ENCODE measurements around the gene TMEM200B.
"Not testable (repeated sequence)": the region's sequence is repeated elsewhere in the genome, so short reads cannot be mapped to it uniquely, and the experiment has no call there.

The TMEM200B gene

DNA sequence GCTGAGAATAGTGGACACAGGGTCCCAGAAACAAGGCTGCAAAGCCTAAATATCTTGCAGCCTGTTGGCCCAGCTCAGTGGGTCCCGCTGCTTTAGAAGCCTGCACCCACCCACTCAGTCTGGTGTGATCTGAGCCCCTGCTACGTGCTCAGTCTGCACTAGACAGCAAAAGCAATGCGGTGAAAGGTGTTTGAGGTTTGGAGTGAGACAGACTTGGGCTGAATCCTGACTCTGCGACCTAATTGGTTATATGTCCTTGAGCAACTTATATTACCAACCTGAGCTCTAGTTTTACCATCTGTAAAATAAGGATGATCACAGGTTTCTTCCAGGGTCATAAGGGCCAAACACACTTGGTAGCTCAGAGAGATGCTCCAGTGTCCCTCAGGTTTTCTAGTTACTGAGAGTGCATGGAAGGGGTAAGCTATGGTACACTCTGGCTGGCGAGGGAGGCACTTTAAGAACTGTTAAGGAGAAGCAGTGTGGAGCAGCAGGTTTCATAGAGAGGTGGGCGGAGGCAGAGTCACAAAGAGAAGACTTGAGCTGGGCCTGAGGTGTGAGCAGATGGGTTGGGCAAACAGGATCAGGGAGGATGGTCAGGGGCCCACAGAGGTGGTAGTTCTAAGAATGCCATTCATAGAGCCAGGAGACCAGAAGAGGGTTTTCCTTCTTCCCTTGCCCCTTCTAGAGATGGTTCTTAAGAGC is 10.1 kb downstream of the TMEM200B start:
- Mint-ChIP-seq H3K4me1 (ENCODE audit: low read depth) (no peaks in the 10 kb centered on the region), H3K9me3 (no peaks in the 10 kb centered on the region), H3K27ac (no peak overlapping the region), H3K36me3 (ENCODE audit: low read depth) (peaks cover 83% of the 10 kb centered on the region), H3K4me3 (no peak overlapping the region), H3K27me3 (no peaks in the 10 kb centered on the region)
- intact Hi-C loops (cut with micrococcal nuclease) = no loop called here

DNA sequence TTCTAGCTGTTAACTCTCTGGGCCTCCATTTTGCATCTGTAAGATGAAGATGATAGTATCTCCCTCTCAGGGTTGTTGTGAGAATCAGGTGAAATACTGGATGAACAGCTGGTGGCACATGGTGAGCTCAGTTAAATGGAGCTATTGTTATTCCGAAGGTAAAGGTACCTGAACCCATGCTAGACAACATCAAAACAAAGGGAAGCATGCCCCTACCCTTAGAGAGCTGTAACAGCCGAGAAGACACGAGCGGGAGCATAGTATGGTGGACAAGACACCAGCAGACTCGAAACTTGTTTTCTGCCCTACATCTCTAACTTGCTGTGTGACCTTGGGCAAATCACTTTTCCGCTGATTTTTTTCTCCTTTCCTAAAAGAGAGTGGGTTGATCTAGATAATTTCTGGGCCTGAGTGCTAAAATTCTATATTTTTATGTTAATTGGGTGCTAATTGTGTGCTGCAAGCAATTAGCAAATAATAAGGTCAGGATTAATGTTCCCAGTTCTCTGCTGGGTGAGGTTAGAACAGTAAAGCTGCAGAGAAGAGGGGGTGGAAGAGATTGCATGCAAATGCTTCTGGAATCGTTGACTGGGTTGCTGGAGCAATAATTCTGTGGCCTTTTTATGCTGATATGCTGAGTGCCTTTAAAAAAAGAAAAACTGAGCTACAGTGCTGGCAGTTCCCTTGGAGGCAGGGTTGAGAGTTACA is 10.8 kb downstream of the TMEM200B start:
- intact Hi-C loops (cut with micrococcal nuclease) = no loop called here
- Mint-ChIP-seq H3K9me3 (no peaks in the 10 kb centered on the region), H3K27ac (no peak overlapping the region), H3K4me1 (ENCODE audit: low read depth) (no peaks in the 10 kb centered on the region), H3K36me3 (ENCODE audit: low read depth) (peaks cover 80% of the 10 kb centered on the region), H3K4me3 (no peak overlapping the region), H3K27me3 (no peaks in the 10 kb centered on the region)

DNA sequence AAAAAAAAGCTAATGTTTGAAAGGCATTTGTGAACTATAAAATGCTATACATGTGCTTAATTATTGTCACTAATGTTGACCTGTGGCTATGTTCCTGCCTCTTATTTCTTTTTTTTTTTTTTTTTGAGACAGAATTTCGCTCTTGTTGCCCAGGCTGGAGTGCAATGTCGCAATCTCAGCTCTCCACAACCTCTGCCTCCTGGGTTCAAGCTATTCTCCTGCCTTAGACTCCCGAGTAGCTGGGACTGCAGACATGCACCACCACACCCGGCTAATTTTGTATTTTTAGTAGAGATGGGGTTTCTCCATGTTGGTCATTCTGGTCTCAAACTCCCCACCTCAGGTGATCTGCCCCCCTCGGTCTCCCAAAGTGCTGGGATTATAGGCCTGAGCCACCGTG is 15.7 kb downstream of the TMEM200B start:
- H3K4me1 Mint-ChIP-seq (ENCODE audit: low read depth); intact Hi-C loops (cut with micrococcal nuclease); H3K9me3 Mint-ChIP-seq; H3K27ac Mint-ChIP-seq; H3K27me3 Mint-ChIP-seq; H3K4me3 Mint-ChIP-seq: not testable (repeated sequence)
- H3K36me3 Mint-ChIP-seq (ENCODE audit: low read depth) = peaks cover 44% of the 10 kb centered on the region

GRCh38 chr1:29105822-29106221 is 17.9 kb downstream of the TMEM200B start:
- intact Hi-C loops (cut with micrococcal nuclease) = no loop called here
- H3K27ac Mint-ChIP-seq = no peak overlapping the region
- no peaks in the 10 kb centered on the region for H3K27me3 Mint-ChIP-seq
- no peaks in the 10 kb centered on the region for H3K9me3 Mint-ChIP-seq
- H3K4me1 Mint-ChIP-seq (ENCODE audit: low read depth) = no peaks in the 10 kb centered on the region
- H3K36me3 Mint-ChIP-seq (ENCODE audit: low read depth) = peaks cover 38% of the 10 kb centered on the region
- no peak overlapping the region for H3K4me3 Mint-ChIP-seq

DNA sequence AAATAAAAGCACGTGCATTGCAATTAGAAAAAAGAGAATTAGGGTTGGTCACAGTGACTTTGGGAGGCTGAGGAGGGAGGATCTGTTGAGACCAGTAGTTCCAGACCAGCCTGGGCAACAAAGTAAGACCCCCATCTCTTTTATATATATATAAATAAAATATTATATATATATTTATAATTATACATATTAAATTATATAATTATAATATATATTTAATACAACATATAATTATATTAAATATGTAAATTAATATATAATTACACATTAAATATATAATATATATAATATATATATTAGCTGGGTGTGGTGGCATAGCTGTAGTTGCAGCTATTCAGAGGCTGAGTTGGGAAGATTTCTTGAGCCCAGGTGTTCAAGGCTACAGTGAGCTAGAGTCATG is 23.2 kb downstream of the TMEM200B start:
- Mint-ChIP-seq H3K27ac (no peak overlapping the region), H3K27me3 (no peaks in the 10 kb centered on the region), H3K36me3 (ENCODE audit: low read depth) (peaks cover 52% of the 10 kb centered on the region), H3K9me3 (no peaks in the 10 kb centered on the region), H3K4me1 (ENCODE audit: low read depth) (no peaks in the 10 kb centered on the region), H3K4me3 (no peak overlapping the region)
- intact Hi-C loops (cut with micrococcal nuclease) = no loop called here

DNA sequence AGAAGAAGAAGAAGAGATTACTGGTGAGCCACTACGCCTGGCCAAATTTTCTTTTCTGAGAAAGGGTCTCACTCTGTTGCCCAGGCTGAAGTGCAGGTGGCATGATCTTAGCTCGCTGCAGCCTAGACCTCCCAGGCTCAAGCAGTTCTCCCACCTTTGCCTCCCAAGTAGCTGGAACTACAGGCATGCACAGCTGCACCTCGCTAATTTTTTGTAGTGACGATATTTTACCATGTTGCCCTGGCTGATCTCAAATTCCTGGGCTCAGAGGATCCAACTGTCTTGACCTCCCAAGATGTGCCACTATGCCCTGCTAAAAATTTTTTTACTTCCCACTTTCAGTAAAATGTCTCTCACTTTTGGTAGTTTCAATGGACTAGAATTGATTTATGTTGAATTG is 24.4 kb downstream of the TMEM200B start:
- Mint-ChIP-seq H3K27me3 (no peaks in the 10 kb centered on the region), H3K4me3 (no peak overlapping the region), H3K9me3 (no peaks in the 10 kb centered on the region), H3K4me1 (ENCODE audit: low read depth) (no peaks in the 10 kb centered on the region), H3K27ac (no peak overlapping the region), H3K36me3 (ENCODE audit: low read depth) (peaks cover 58% of the 10 kb centered on the region)
- intact Hi-C loops (cut with micrococcal nuclease) = no loop called here

DNA sequence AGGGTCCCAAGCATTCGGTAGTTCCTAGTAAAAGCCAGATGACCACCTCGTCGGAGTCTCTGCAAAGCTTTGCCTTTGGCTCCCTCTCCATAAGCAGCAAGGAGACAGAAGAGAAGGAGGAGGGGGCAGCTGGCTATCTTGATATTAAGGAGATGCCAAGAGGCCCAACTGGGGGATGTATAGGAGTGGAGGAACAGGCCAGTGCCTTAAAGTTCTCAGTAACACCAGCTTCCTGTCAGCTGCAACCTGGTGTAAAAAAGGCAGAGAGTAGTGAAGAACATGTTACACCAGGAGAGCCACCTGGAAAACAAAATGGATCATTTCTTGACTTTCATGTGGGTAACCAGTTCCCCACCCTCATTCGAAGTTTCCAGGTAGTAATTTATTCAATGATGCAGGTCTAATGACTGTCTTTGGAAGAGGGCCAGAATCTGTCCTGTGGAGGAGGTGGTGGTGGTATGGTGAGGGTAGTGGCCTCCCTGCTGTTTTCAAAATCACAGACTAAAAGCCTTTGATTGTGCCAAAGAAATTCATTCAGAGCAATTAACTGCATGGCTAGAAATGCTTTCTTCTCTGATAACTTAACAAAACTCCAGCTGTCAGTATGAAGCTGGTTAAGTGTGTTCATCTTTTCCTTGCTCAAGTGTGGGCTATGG is 27.3 kb downstream of the TMEM200B start:
- Mint-ChIP-seq H3K27ac (no peak overlapping the region), H3K9me3 (no peaks in the 10 kb centered on the region), H3K27me3 (no peaks in the 10 kb centered on the region), H3K36me3 (ENCODE audit: low read depth) (peaks cover 60% of the 10 kb centered on the region), H3K4me1 (ENCODE audit: low read depth) (no peaks in the 10 kb centered on the region), H3K4me3 (no peak overlapping the region)
- intact Hi-C loops (cut with micrococcal nuclease) = no loop called here

DNA sequence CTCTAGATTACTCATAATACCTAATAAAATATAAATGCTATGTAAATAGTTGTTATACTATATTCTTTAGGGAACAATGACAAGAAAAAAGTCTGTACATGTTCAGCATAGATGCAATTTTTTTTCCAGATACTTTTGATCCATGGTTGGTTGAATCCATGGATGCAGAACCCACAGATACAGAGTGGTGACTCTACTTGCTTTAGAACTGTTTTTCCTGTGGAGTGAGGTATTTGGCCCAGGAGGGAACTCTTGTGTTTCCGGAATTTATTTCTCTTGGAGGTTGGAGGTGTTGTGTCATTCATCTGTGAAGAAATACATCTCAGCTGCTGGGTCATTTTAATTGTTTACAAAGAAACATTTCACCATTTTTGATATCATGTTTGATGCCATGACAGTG is 28.7 kb downstream of the TMEM200B start:
- no peaks in the 10 kb centered on the region for H3K9me3 Mint-ChIP-seq
- peaks cover 57% of the 10 kb centered on the region for H3K36me3 Mint-ChIP-seq (ENCODE audit: low read depth)
- no peaks in the 10 kb centered on the region for H3K4me1 Mint-ChIP-seq (ENCODE audit: low read depth)
- H3K27ac Mint-ChIP-seq = no peak overlapping the region
- no peaks in the 10 kb centered on the region for H3K27me3 Mint-ChIP-seq
- no peak overlapping the region for H3K4me3 Mint-ChIP-seq
- intact Hi-C loops (cut with micrococcal nuclease) = no loop called here

DNA sequence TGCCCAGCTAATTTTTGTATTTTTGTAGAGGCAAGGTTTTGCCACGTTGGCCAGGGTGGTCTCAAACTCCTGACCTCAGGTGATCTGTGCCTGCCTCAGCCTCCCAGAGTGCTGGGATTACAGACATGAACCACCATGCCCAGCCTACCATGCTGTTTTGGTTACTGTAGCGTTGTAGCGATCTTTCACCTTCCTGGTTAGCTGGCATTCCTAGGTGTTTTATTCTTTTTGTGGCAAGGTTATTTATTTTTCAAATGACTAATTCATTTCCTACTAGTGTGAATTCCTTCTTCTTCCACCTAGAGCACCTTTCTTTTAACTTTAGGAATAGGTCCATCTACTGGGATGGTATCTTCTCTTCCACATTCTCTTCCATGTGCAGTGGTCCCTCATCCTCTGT is 29.3 kb downstream of the TMEM200B start:
- Mint-ChIP-seq H3K27ac (no peak overlapping the region), H3K36me3 (ENCODE audit: low read depth) (peaks cover 57% of the 10 kb centered on the region), H3K27me3 (no peaks in the 10 kb centered on the region), H3K9me3 (no peaks in the 10 kb centered on the region), H3K4me1 (ENCODE audit: low read depth) (no peaks in the 10 kb centered on the region), H3K4me3 (no peak overlapping the region)
- intact Hi-C loops (cut with micrococcal nuclease) = no loop called here

GRCh38 chr1:29092704-29093103 is 31.0 kb downstream of the TMEM200B start:
- intact Hi-C loops (cut with micrococcal nuclease); H3K27me3 Mint-ChIP-seq; H3K9me3 Mint-ChIP-seq: not testable (repeated sequence)

GRCh38 chr1:29090937-29091618 is 32.6 kb downstream of the TMEM200B start:
- Mint-ChIP-seq H3K27ac (no peak overlapping the region), H3K27me3 (no peaks in the 10 kb centered on the region), H3K9me3 (no peaks in the 10 kb centered on the region)

More at GRCh38 chr1:29092704-29093103, 31.0 kb downstream of the TMEM200B start:
- H3K4me1 Mint-ChIP-seq (ENCODE audit: low read depth); H3K4me3 Mint-ChIP-seq; H3K27ac Mint-ChIP-seq: not testable (repeated sequence)
- H3K36me3 Mint-ChIP-seq (ENCODE audit: low read depth) = peaks cover 50% of the 10 kb centered on the region

GRCh38 chr1:29084196-29084521 is 39.5 kb downstream of the TMEM200B start:
- intact Hi-C loops (cut with micrococcal nuclease) = loop anchor here (1.0 kb wide), 1 partner anchor 18 kb away; no protein-coding TSS in a partner anchor
- H3K4me1 Mint-ChIP-seq (ENCODE audit: low read depth) = no peaks in the 10 kb centered on the region
- peaks cover 25% of the 10 kb centered on the region for H3K36me3 Mint-ChIP-seq (ENCODE audit: low read depth)
- H3K4me3 Mint-ChIP-seq = no peak overlapping the region
- H3K27ac Mint-ChIP-seq = no peak overlapping the region
- H3K9me3 Mint-ChIP-seq = no peaks in the 10 kb centered on the region
- H3K27me3 Mint-ChIP-seq = no peaks in the 10 kb centered on the region

More at GRCh38 chr1:29090937-29091618, 32.6 kb downstream of the TMEM200B start:
- H3K36me3 Mint-ChIP-seq (ENCODE audit: low read depth) = peaks cover 40% of the 10 kb centered on the region
- intact Hi-C loops (cut with micrococcal nuclease) = no loop called here
- H3K4me3 Mint-ChIP-seq = no peak overlapping the region
- H3K4me1 Mint-ChIP-seq (ENCODE audit: low read depth) = no peaks in the 10 kb centered on the region

GRCh38 chr1:29083317-29084195 is 40.1 kb downstream of the TMEM200B start:
- H3K4me1 Mint-ChIP-seq (ENCODE audit: low read depth) = no peaks in the 10 kb centered on the region
- H3K4me3 Mint-ChIP-seq = no peak overlapping the region
- intact Hi-C loops (cut with micrococcal nuclease) = loop anchor here (1.0 kb wide), 1 partner anchor 19 kb away; no protein-coding TSS in a partner anchor
- no peak overlapping the region for H3K27ac Mint-ChIP-seq
- H3K36me3 Mint-ChIP-seq (ENCODE audit: low read depth) = peaks cover 25% of the 10 kb centered on the region
- H3K27me3 Mint-ChIP-seq = no peaks in the 10 kb centered on the region
- no peaks in the 10 kb centered on the region for H3K9me3 Mint-ChIP-seq

Measured in dendritic cell treated with granulocyte-macrophage colony-stimulating factor and Interleukin-4, amounts not matched to agents 40 ng/mL and 50 ng/mL, for 4 days (primary cell).